PC-3 (cell line): Measurements from ENCODE around the gene CLIC1. TPM values are rescaled to one million over a fixed set of nuclear protein-coding genes. Genes with fewer than 3 reads are reported as not detected.

Experiments
- ATAC-seq: fragments of 200-7000 bp; cut with Tn5 transposase; 2 replicates; pipeline ENCODE4 v1.9.1; 2020; ENCODE audit warnings: mild to moderate bottlenecking, moderate library complexity
- BruUV-seq: library from RNA; stranded (reverse); fragments of 400-500 nt; replicated peaks from 2 replicates; lab custom pipeline; 2021; lab: Mats Ljungman, UMichigan
- CTCF ChIA-PET: fragments of 300-600 bp; sonication (Branson Sonifier 250); formaldehyde crosslinking; loops from one replicate; lab custom pipeline; 2022; ENCODE audit warnings: antibody characterized with exemption; lab: Charles Lee
- POLR2A ChIA-PET: fragments of 300-600 bp; sonication (Branson Sonifier 250); formaldehyde crosslinking; loops from one replicate; lab custom pipeline; 2022; ENCODE audit warnings: antibody characterized with exemption; ENCODE audit not compliant: unreplicated experiment; lab: Charles Lee
- DNase-seq: peaks from one replicate; pipeline ENCODE4 v3.0.0-alpha.2; 2015
- H2AFZ ChIP-seq: fragments of 300-600 bp; sonication (generic); 2 replicates; pipeline ENCODE4 v1.6.0; 2016; ENCODE audit warnings: antibody characterized with exemption, low read length
- H3F3A ChIP-seq: fragments of 300-600 bp; sonication (generic); one replicate; pipeline ENCODE4 v1.6.0; 2017; ENCODE audit warnings: antibody characterized with exemption, low read length, control low read depth, mild to moderate bottlenecking; ENCODE audit not compliant: unreplicated experiment
- H3K27ac ChIP-seq: fragments of 300-600 bp; sonication (generic); 2 replicates; pipeline ENCODE4 v1.5.1; 2016; ENCODE audit warnings: mild to moderate bottlenecking, low read length
- H3K27me3 ChIP-seq: fragments of 300-600 bp; sonication (generic); 2 replicates; pipeline ENCODE4 v1.6.1; 2016; ENCODE audit warnings: low read length, mixed read lengths
- H3K36me3 ChIP-seq: fragments of 300-600 bp; sonication (generic); 2 replicates; pipeline ENCODE4 v1.6.1; 2016; ENCODE audit warnings: low read depth, mixed run types, low read length, mixed read lengths
- H3K4me1 ChIP-seq: fragments of 300-600 bp; sonication (generic); 2 replicates; pipeline ENCODE4 v1.5.1; 2016; ENCODE audit warnings: low read length; ENCODE audit not compliant: insufficient read depth
- H3K4me2 ChIP-seq: fragments of 300-600 bp; sonication (generic); 2 replicates; pipeline ENCODE4 v1.6.0; 2016; ENCODE audit warnings: low read length
- H3K4me3 ChIP-seq: fragments of 300-600 bp; sonication (generic); 2 replicates; pipeline ENCODE4 v1.5.1; 2016; ENCODE audit warnings: mild to moderate bottlenecking, low read length, mixed read lengths
- H3K79me2 ChIP-seq: fragments of 300-600 bp; sonication (generic); 2 replicates; pipeline ENCODE4 v1.6.1; 2017; ENCODE audit warnings: low read length, mixed read lengths
- H3K9ac ChIP-seq: fragments of 300-600 bp; sonication (generic); 2 replicates; pipeline ENCODE4 v1.6.0; 2016; ENCODE audit warnings: mild to moderate bottlenecking, low read length
- H3K9me2 ChIP-seq: fragments of 300-600 bp; sonication (generic); replicated peaks from 2 replicates; pipeline ENCODE4 v1.6.1; 2016; ENCODE audit warnings: mixed run types, low read length, mixed read lengths
- H3K9me3 ChIP-seq: fragments of 300-600 bp; sonication (generic); 2 replicates; pipeline ENCODE4 v1.6.1; 2016; ENCODE audit warnings: low read length, mixed read lengths
- H4K20me1 ChIP-seq: fragments of 300-600 bp; sonication (generic); 2 replicates; pipeline ENCODE4 v1.6.1; 2016; ENCODE audit warnings: low read length, mixed read lengths
- EZH2 ChIP-seq: fragments of 300-600 bp; sonication (generic); IDR thresholded peaks from one replicate; pipeline ENCODE4 v1.6.1; 2017; ENCODE audit warnings: antibody characterized with exemption, mild to moderate bottlenecking, low read length; ENCODE audit not compliant: unreplicated experiment
- EZH2phosphoT487 ChIP-seq: fragments of 300-600 bp; sonication (generic); IDR thresholded peaks from 2 replicates; pipeline ENCODE4 v1.6.1; 2018; ENCODE audit warnings: mild to moderate bottlenecking, antibody characterized with exemption, low read length, borderline replicate concordance
- intact Hi-C: fragments of 100-400 bp; cut with micrococcal nuclease; formaldehyde crosslinking; loops from 2 replicates; pipeline ENCODE4 v1.9.0; 2023
- total RNA-seq: library from RNA; depleted of rRNA; stranded (reverse); fragments of >200 nt; gene quantifications from 2 replicates; pipeline ENCODE4 v1.2.3, GENCODE V29; 2014
- TF ChIP-seq, protein P1 (sequence below): fragments of 300-600 bp; sonication (generic); conservative IDR thresholded peaks from 2 replicates; pipeline ENCODE4 v1.5.1; 2017; ENCODE audit warnings: antibody characterized with exemption, low read depth, mild to moderate bottlenecking, low read length

Gene CLIC1
- total RNA-seq, 1 experiment from 2014 or later: 708 TPM

DNA sequence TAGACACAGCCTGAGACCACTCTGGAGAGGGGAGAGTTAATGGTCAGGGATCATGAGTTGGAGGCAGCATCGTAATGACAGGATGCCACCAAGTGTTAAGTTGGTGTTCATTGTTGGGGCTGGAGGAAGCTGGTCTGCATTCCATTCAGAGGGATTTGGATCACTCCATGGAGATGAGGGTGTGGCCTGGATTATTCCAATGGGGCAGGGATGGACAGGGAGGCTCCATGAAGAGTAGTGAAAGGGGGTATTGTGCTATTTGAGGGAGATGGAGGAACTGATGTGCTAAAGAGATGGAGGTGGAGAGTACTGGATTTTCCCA is 27.2 kb upstream of the CLIC1 start:
- Histone ChIP-seq H3K9me2 (no peaks in the 10 kb centered on the region), H3K36me3 (no peaks in the 10 kb centered on the region), H2AFZ (no peak overlapping the region), H3F3A (no peaks in the 10 kb centered on the region), H3K9ac (no peak overlapping the region), H3K4me1 (0 out of 2 replicates have a peak, but pooled peaks cover 5% of the 10 kb centered on the region), H3K4me2 (no peak overlapping the region), H3K27me3 (no peaks in the 10 kb centered on the region), H4K20me1 (no peaks in the 10 kb centered on the region), H3K9me3 (no peaks in the 10 kb centered on the region), H3K4me3 (no peak overlapping the region), H3K79me2 (no peaks in the 10 kb centered on the region), H3K27ac (no peak overlapping the region)
- POLR2A ChIA-PET: no interaction called here
- intact Hi-C loops: loop anchor here (10.0 kb wide), 1 partner anchor 49 kb away; the partner anchor contains the start of gene LY6G6D
- TF ChIP-seq EZH2phosphoT487 (no peak), EZH2 (no peak)
- TF ChIP-seq, protein P1, sequence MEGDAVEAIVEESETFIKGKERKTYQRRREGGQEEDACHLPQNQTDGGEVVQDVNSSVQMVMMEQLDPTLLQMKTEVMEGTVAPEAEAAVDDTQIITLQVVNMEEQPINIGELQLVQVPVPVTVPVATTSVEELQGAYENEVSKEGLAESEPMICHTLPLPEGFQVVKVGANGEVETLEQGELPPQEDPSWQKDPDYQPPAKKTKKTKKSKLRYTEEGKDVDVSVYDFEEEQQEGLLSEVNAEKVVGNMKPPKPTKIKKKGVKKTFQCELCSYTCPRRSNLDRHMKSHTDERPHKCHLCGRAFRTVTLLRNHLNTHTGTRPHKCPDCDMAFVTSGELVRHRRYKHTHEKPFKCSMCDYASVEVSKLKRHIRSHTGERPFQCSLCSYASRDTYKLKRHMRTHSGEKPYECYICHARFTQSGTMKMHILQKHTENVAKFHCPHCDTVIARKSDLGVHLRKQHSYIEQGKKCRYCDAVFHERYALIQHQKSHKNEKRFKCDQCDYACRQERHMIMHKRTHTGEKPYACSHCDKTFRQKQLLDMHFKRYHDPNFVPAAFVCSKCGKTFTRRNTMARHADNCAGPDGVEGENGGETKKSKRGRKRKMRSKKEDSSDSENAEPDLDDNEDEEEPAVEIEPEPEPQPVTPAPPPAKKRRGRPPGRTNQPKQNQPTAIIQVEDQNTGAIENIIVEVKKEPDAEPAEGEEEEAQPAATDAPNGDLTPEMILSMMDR: no peak
- no TSS peak for BruUV-seq
- peak; percentile 84 for ATAC-seq
- CTCF ChIA-PET: no interaction called here
- peak; percentile 46 for DNase-seq

DNA sequence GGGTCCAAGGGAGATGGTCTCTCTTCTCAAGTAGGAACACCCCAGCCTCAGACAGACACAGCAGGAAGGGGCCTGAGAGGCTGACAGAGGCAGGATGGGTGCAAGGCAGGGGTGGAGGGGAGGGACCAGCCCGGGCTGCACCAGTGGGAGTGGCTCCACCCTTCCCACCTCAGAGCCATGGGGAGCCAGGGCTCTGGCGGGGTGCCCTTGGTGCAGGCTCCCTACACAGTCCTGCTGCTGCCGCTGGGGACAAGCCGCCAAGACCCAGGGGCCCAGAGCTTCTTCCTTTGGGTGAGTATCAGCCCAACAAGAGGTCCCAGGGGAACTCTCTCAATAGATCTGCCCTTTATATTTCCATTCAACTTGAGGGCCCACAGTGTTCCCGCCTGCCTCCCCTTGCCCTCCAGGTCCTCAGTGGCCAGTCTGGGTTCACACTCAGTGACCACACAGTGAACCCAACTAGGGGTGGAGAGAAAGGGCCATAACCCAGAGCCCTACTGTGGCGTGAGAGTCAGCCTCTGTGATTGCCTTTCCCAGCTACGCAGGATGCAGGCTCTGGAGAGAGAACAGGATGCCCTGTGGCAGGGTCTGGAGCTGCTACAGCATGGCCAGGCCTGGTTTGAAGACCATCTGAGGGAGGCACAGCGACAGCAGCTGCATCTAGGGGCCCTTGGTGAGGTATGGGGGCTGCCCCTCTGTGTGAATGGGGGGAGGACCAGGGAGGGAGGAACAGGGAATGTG is 26.7 kb upstream of the CLIC1 start:
- 0 out of 2 replicates have a peak, but pooled peaks cover 5% of the 10 kb centered on the region for H3K4me1 ChIP-seq
- no peaks in the 10 kb centered on the region for H3K27me3 ChIP-seq
- H3K4me3 ChIP-seq: no peak overlapping the region
- no peaks in the 10 kb centered on the region for H3K9me3 ChIP-seq
- intact Hi-C loops: loop anchor here (10.0 kb wide), 1 partner anchor 48 kb away; the partner anchor contains the start of gene LY6G6D
- no peaks in the 10 kb centered on the region for H3K36me3 ChIP-seq
- POLR2A ChIA-PET: no interaction called here
- no peak for DNase-seq
- H3K9me2 ChIP-seq: no peaks in the 10 kb centered on the region
- H3K79me2 ChIP-seq: no peaks in the 10 kb centered on the region
- H4K20me1 ChIP-seq: no peaks in the 10 kb centered on the region
- H3F3A ChIP-seq: no peaks in the 10 kb centered on the region
- no peak for TF ChIP-seq EZH2phosphoT487
- no peak for TF ChIP-seq EZH2
- TF ChIP-seq, protein P1: no peak
- H3K4me2 ChIP-seq: no peak overlapping the region
- CTCF ChIA-PET: no interaction called here
- ATAC-seq: no peak; the same call in 1 of the 2 replicates
- H3K9ac ChIP-seq: no peak overlapping the region
- H2AFZ ChIP-seq: no peak overlapping the region
- H3K27ac ChIP-seq: no peak overlapping the region
- no TSS peak for BruUV-seq

DNA sequence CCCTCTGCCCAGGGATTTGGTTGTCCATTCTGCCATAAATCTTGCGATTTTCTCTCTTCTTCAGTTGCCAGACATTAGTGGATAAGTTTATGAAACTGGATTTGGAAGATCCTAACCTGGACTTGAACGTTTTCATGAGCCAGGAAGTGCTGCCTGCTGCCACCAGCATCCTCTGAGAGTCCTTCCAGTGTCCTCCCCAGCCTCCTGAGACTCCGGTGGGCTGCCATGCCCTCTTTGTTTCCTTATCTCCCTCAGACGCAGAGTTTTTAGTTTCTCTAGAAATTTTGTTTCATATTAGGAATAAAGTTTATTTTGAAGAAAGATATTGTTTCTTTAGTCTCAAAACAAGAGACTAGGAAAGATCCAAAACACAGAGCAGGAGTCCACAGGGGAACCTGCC is 26.0 kb upstream of the CLIC1 start, which contains the start of gene SAPCD1:
TSS of gene SAPCD1 (plus strand) at position 301 of the 400 bp plus-strand sequence. CDS start 399 bp downstream, outside the sequence.
- no peak within 1 kb of the TSS for H2AFZ ChIP-seq
- POLR2A ChIA-PET: no interaction called here
- H3K27me3 ChIP-seq: no peaks in the 10 kb centered on the region
- H3K27ac ChIP-seq: no peak within 1 kb of the TSS
- H3K4me1 ChIP-seq: 0 out of 2 replicates have a peak, but pooled peaks cover 5% of the 10 kb centered on the region
- CTCF ChIA-PET: no interaction called here
- no peak within 1 kb of the TSS for H3K4me2 ChIP-seq
- H3K79me2 ChIP-seq: no peaks in the 10 kb centered on the region
- BruUV-seq: no TSS peak
- DNase-seq (no peak), ATAC-seq (no peak)
- no peak within 1 kb of the TSS for H3K9ac ChIP-seq
- intact Hi-C loops: loop anchor here (10.0 kb wide), 1 partner anchor 48 kb away; the partner anchor contains the start of gene LY6G6D
- H3K36me3 ChIP-seq: no peaks in the 10 kb centered on the region
- no peaks in the 10 kb centered on the region for H3F3A ChIP-seq
- no peaks in the 10 kb centered on the region for H3K9me2 ChIP-seq
- no peaks in the 10 kb centered on the region for H4K20me1 ChIP-seq
- no peak within 1 kb of the TSS for H3K4me3 ChIP-seq
- no peak for TF ChIP-seq EZH2
- no peak for TF ChIP-seq EZH2phosphoT487
- TF ChIP-seq, protein P1: no peak
- no peaks in the 10 kb centered on the region for H3K9me3 ChIP-seq
